ENCODE measurements around the gene NFATC2IP. TPM values are rescaled to one million over a fixed set of nuclear protein-coding genes. Genes with fewer than 3 reads are reported as not detected.

The NFATC2IP gene
- polyA plus RNA-seq, 1 donor (not counting 4 experiments of a cell fraction or from before 2014, with no cell fraction given) = 56.5 TPM

DNA sequence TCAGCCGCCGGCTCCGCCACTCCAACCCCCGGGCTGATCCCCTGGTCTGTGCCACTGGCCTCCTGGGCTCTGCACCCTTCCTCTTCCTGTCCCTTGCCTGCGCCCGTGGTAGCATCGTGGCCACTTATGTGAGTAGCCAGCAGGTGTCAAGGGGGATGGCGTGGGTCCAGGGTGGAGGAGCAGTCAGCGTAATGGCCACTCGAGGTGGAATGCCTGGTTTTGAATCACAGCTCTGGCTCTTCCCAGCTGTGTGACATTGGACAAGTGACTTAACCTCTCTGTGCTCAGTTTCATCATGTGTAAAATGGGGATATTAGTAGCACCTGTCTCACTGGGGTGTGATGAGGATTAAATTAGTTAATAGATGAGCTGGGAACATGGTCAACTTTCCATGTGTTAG lies 31.7 kb downstream of the NFATC2IP start:
- Histone ChIP-seq H4K20me1 (ENCODE audit: control insufficient read depth, extremely low read depth, insufficient read depth, low read length) (no peaks in the 10 kb centered on the region), H3K4me3 (ENCODE audit: control insufficient read depth in 2 of 3, extremely low read depth in 1 of 3, insufficient read depth in 2 of 3, low read depth in 1 of 3, low read length in 3 of 3) (no peak overlapping the region), H3K27me3 (ENCODE audit: control insufficient read depth, extremely low read depth, insufficient read depth, low read length) (no peaks in the 10 kb centered on the region), H3K9ac (ENCODE audit: control insufficient read depth, extremely low read depth, insufficient read depth, low read length) (no peak overlapping the region), H3K79me2 (ENCODE audit: control insufficient read depth, insufficient read depth, low read length) (peaks cover 5% of the 10 kb centered on the region), H3K27ac (ENCODE audit: control insufficient read depth, insufficient read depth, low read length) (no peak overlapping the region), H3K4me1 (ENCODE audit: control insufficient read depth, extremely low read depth, insufficient read depth, low read length) (no peaks in the 10 kb centered on the region), H3K9me3 (ENCODE audit: control insufficient read depth, low read depth, low read length) (peaks cover 1% of the 10 kb centered on the region), H3K9me1 (ENCODE audit: control insufficient read depth, extremely low read depth, insufficient read depth, low read length) (no peaks in the 10 kb centered on the region), H3K36me3 (ENCODE audit: control insufficient read depth in 2 of 2, extremely low read depth in 1 of 2, insufficient read depth in 2 of 2, low read length in 2 of 2) (peaks cover 27 to 29% of the 10 kb centered on the region in 2 experiments), H2AFZ (ENCODE audit: control insufficient read depth, low read length) (no peak overlapping the region), H3K4me2 (ENCODE audit: control insufficient read depth, extremely low read depth, insufficient read depth, low read depth, low read length) (no peak overlapping the region)
- dilution Hi-C loops (cut with MboI; ENCODE audit: extremely low pct_ligation_motif_present, low sequenced_read_pairs) = no loop called here
- FAIRE-seq (no peak), DNase-seq (ENCODE audit: low read depth, low spot score) (no peak)
- TF ChIP-seq, protein P1, sequence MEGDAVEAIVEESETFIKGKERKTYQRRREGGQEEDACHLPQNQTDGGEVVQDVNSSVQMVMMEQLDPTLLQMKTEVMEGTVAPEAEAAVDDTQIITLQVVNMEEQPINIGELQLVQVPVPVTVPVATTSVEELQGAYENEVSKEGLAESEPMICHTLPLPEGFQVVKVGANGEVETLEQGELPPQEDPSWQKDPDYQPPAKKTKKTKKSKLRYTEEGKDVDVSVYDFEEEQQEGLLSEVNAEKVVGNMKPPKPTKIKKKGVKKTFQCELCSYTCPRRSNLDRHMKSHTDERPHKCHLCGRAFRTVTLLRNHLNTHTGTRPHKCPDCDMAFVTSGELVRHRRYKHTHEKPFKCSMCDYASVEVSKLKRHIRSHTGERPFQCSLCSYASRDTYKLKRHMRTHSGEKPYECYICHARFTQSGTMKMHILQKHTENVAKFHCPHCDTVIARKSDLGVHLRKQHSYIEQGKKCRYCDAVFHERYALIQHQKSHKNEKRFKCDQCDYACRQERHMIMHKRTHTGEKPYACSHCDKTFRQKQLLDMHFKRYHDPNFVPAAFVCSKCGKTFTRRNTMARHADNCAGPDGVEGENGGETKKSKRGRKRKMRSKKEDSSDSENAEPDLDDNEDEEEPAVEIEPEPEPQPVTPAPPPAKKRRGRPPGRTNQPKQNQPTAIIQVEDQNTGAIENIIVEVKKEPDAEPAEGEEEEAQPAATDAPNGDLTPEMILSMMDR (optimal IDR thresholded peaks at IDR 0.05 in 1 of 3, IDR thresholded peaks at IDR 0.05 in 1 of 3, conservative IDR thresholded peaks at IDR 0.05 in 1 of 3; ENCODE audit: extremely low read depth in 1 of 3, insufficient read depth in 2 of 3, low read length in 3 of 3) = no peak
- no peak for TF ChIP-seq EZH2 (IDR thresholded peaks at IDR 0.05; ENCODE audit: low read length)

DNA sequence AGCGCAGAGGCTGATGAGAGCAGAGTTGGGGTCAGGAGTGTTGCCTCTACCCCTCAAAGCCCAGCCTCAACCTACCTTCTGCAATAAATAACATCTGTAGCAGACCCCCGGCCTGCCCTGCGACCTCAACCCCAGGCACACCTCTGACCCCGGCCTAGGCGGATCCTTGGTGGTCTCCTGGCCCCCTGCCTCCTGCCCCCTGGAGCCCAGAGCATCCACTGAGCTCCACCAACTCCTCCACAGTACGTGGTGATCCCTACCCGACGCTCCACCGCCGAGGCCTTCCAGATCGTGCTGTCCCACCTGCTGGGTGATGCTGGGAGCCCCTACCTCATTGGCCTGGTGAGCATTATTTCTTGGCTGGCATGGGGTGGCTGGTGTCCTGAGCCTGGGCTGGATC lies 32.2 kb downstream of the NFATC2IP start:
- DNase-seq (ENCODE audit: low read depth, low spot score) (no peak), FAIRE-seq (no peak)
- Histone ChIP-seq H4K20me1 (ENCODE audit: control insufficient read depth, extremely low read depth, insufficient read depth, low read length) (no peaks in the 10 kb centered on the region), H3K9me1 (ENCODE audit: control insufficient read depth, extremely low read depth, insufficient read depth, low read length) (no peaks in the 10 kb centered on the region), H3K9ac (ENCODE audit: control insufficient read depth, extremely low read depth, insufficient read depth, low read length) (no peak overlapping the region), H3K27ac (ENCODE audit: control insufficient read depth, insufficient read depth, low read length) (no peak overlapping the region), H3K4me2 (ENCODE audit: control insufficient read depth, extremely low read depth, insufficient read depth, low read depth, low read length) (no peak overlapping the region), H2AFZ (ENCODE audit: control insufficient read depth, low read length) (no peak overlapping the region), H3K27me3 (ENCODE audit: control insufficient read depth, extremely low read depth, insufficient read depth, low read length) (no peaks in the 10 kb centered on the region), H3K9me3 (ENCODE audit: control insufficient read depth, low read depth, low read length) (peaks cover 1% of the 10 kb centered on the region), H3K79me2 (ENCODE audit: control insufficient read depth, insufficient read depth, low read length) (peaks cover 1% of the 10 kb centered on the region), H3K4me3 (ENCODE audit: control insufficient read depth in 2 of 3, extremely low read depth in 1 of 3, insufficient read depth in 2 of 3, low read depth in 1 of 3, low read length in 3 of 3) (no peak overlapping the region), H3K36me3 (ENCODE audit: control insufficient read depth in 2 of 2, extremely low read depth in 1 of 2, insufficient read depth in 2 of 2, low read length in 2 of 2) (peaks cover 22 to 31% of the 10 kb centered on the region in 2 experiments), H3K4me1 (ENCODE audit: control insufficient read depth, extremely low read depth, insufficient read depth, low read length) (no peaks in the 10 kb centered on the region)
- dilution Hi-C loops (cut with MboI; ENCODE audit: extremely low pct_ligation_motif_present, low sequenced_read_pairs) = no loop called here
- TF ChIP-seq, protein P1 (optimal IDR thresholded peaks at IDR 0.05 in 1 of 3, IDR thresholded peaks at IDR 0.05 in 1 of 3, conservative IDR thresholded peaks at IDR 0.05 in 1 of 3; ENCODE audit: extremely low read depth in 1 of 3, insufficient read depth in 2 of 3, low read length in 3 of 3) = no peak
- no peak for TF ChIP-seq EZH2 (IDR thresholded peaks at IDR 0.05; ENCODE audit: low read length)
